Measurements from ENCODE around the gene ARL11.

DNA sequence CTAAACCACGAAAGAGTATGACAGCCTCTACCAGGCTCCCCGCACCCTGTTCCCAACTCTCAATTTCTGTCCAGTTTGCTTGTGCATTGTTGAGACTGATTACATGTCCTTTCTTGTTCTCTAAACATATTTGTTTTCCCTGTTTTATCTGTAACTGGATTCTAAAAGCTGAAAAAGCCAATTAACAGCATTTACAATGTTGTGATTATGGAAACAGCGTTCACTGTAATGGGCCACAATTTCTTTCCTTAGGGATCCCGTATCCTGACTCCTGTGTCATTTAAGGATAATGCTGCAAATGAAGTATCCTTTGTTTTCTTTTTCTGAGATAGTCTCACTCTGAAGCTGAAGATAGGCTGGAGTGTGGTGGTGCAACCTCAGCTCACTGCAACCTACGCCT, 42.5 kb downstream of the ARL11 start:
- TF ChIP-seq POLR2A (IDR thresholded peaks at IDR 0.05) = no peak
- TF ChIP-seq, protein P1, sequence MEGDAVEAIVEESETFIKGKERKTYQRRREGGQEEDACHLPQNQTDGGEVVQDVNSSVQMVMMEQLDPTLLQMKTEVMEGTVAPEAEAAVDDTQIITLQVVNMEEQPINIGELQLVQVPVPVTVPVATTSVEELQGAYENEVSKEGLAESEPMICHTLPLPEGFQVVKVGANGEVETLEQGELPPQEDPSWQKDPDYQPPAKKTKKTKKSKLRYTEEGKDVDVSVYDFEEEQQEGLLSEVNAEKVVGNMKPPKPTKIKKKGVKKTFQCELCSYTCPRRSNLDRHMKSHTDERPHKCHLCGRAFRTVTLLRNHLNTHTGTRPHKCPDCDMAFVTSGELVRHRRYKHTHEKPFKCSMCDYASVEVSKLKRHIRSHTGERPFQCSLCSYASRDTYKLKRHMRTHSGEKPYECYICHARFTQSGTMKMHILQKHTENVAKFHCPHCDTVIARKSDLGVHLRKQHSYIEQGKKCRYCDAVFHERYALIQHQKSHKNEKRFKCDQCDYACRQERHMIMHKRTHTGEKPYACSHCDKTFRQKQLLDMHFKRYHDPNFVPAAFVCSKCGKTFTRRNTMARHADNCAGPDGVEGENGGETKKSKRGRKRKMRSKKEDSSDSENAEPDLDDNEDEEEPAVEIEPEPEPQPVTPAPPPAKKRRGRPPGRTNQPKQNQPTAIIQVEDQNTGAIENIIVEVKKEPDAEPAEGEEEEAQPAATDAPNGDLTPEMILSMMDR (IDR thresholded peaks at IDR 0.05) = no peak
